Measurements from ENCODE around the gene CYTH3.

The CYTH3 gene

GRCh38 chr7:6268907-6269306 lies 3.5 kb downstream of the CYTH3 start:
- no peak for TF ChIP-seq CTCF (IDR thresholded peaks at IDR 0.05)

- no peak for TF ChIP-seq CTCF (IDR thresholded peaks at IDR 0.05)
Observed at GRCh38 chr7:6268023-6268900, 4.2 kb downstream of the CYTH3 start.

- no peak for TF ChIP-seq CTCF (IDR thresholded peaks at IDR 0.05)
Observed at GRCh38 chr7:6266699-6267098, 5.7 kb downstream of the CYTH3 start.

- no peak for TF ChIP-seq CTCF (IDR thresholded peaks at IDR 0.05)
Observed at GRCh38 chr7:6262221-6262620, 10.2 kb downstream of the CYTH3 start.

GRCh38 chr7:6261699-6262098 lies 10.7 kb downstream of the CYTH3 start:
- TF ChIP-seq CTCF (IDR thresholded peaks at IDR 0.05): no peak

GRCh38 chr7:6260291-6261187 lies 11.9 kb downstream of the CYTH3 start:
- no peak for TF ChIP-seq CTCF (IDR thresholded peaks at IDR 0.05)

GRCh38 chr7:6259257-6259656 lies 13.2 kb downstream of the CYTH3 start:
- no peak for TF ChIP-seq CTCF (IDR thresholded peaks at IDR 0.05)

All from LNCAP (cell line).